Sciatic nerve (tissue), 2 donors: Measurements from ENCODE around the gene FLVCR2. TPM values are rescaled to one million over a fixed set of nuclear protein-coding genes. Genes with fewer than 3 reads are reported as not detected.

Experiments
- ATAC-seq: fragments of 200-7000 bp; cut with Tn5 transposase; one replicate; pipeline ENCODE4 v1.9.1; 2020; ENCODE audit warnings: mild to moderate bottlenecking, moderate library complexity
- DNase-seq: peaks from one replicate; pipeline ENCODE4 v3.0.0-alpha.2; 2020; ENCODE audit warnings: low spot score
- intact Hi-C: fragments of 100-400 bp; cut with DNase I; formaldehyde crosslinking; loops from one replicate; pipeline ENCODE4 v1.14.2; 2022
- total RNA-seq: library from RNA; stranded (reverse); fragmentation: NEBNext Ultra II Directional; extraction: Animal tissue kit (Norgen Biotek cat#: 25700); gene quantifications from one replicate; pipeline ENCODE4 v1.2.1, GENCODE V29; 2021
- donor health status: DM: no; HTN: no; CAD: no.
- donor health status: DM: no; HTN: no; CAD: no.

Gene FLVCR2
- 56.4 TPM for total RNA-seq

GRCh38 chr14:75578102-75578785 lies at the start of gene FLVCR2:
Gene FLVCR2, plus strand, starts transcription at chr14:75578620. Its CDS starts 353 bp downstream, at chr14:75578973.
- ATAC-seq, result peak; percentile 94
- intact Hi-C loops, result loop anchor here (1.0 kb wide), 1 partner anchor 75 kb away; no protein-coding TSS in a partner anchor
- DNase-seq, result peak; percentile 93

GRCh38 chr14:75531256-75531655 lies 47.2 kb upstream of the FLVCR2 start:
- intact Hi-C loops, result no loop called here
- DNase-seq (no peak), ATAC-seq (no peak)

- DNase-seq, result no peak
- intact Hi-C loops, result no loop called here
Measured at GRCh38 chr14:75531660-75532317, 46.6 kb upstream of the FLVCR2 start.

GRCh38 chr14:75533791-75534555 lies 44.4 kb upstream of the FLVCR2 start:
- DNase-seq (no peak), ATAC-seq (no peak)
- intact Hi-C loops, result no loop called here

More at GRCh38 chr14:75531660-75532317, 46.6 kb upstream of the FLVCR2 start:
- ATAC-seq, result no peak

GRCh38 chr14:75535164-75535898 lies 43.1 kb upstream of the FLVCR2 start:
- DNase-seq (no peak), ATAC-seq (no peak)
- intact Hi-C loops, result no loop called here

GRCh38 chr14:75537071-75537470 lies 41.3 kb upstream of the FLVCR2 start:
- ATAC-seq, result no peak

GRCh38 chr14:75539162-75539560 lies 39.3 kb upstream of the FLVCR2 start:
- ATAC-seq, result no peak
- no peak for DNase-seq
- intact Hi-C loops, result no loop called here

More at GRCh38 chr14:75537071-75537470, 41.3 kb upstream of the FLVCR2 start:
- intact Hi-C loops, result no loop called here
- DNase-seq, result no peak

- no peak for DNase-seq
- intact Hi-C loops, result no loop called here
- no peak for ATAC-seq
Measured at GRCh38 chr14:75539561-75540478, 38.6 kb upstream of the FLVCR2 start.

- ATAC-seq, result no peak
- DNase-seq, result no peak
- intact Hi-C loops, result no loop called here
Measured at GRCh38 chr14:75540479-75540851, 38.0 kb upstream of the FLVCR2 start.

GRCh38 chr14:75542588-75543091 lies 35.8 kb upstream of the FLVCR2 start:
- peak; percentile 83 for ATAC-seq
- intact Hi-C loops, result no loop called here
- DNase-seq, result peak; percentile 72

GRCh38 chr14:75543253-75543652 lies 35.2 kb upstream of the FLVCR2 start:
- ATAC-seq, result no peak
- no peak for DNase-seq
- intact Hi-C loops, result no loop called here

- ATAC-seq (no peak), DNase-seq (no peak)
- intact Hi-C loops, result no loop called here
Measured at GRCh38 chr14:75543786-75544185, 34.6 kb upstream of the FLVCR2 start.

- intact Hi-C loops, result no loop called here
- DNase-seq (no peak), ATAC-seq (no peak)
Measured at GRCh38 chr14:75545907-75546306, 32.5 kb upstream of the FLVCR2 start.

GRCh38 chr14:75547552-75548250 lies 30.7 kb upstream of the FLVCR2 start:
- intact Hi-C loops, result no loop called here
- ATAC-seq, result peak; percentile 41
- no peak for DNase-seq

GRCh38 chr14:75548544-75548943 lies 29.9 kb upstream of the FLVCR2 start:
- ATAC-seq, result peak; percentile 62

GRCh38 chr14:75549169-75549568 lies 29.3 kb upstream of the FLVCR2 start:
- DNase-seq (no peak), ATAC-seq (peak; percentile 29)
- intact Hi-C loops, result no loop called here

More at GRCh38 chr14:75548544-75548943, 29.9 kb upstream of the FLVCR2 start:
- no peak for DNase-seq
- intact Hi-C loops, result no loop called here

- DNase-seq (no peak), ATAC-seq (no peak)
- intact Hi-C loops, result no loop called here
Measured at GRCh38 chr14:75551021-75551420, 27.4 kb upstream of the FLVCR2 start.
